Breast epithelium (tissue), 3 donors: Measurements from ENCODE around the gene PSME4.

ENCODE experiments used
- POLR2A ChIP-seq: fragments of 450-650 bp; IDR thresholded peaks from one replicate; pipeline ENCODE4 v1.6.1; 2016; ENCODE audit warnings: antibody characterized with exemption, mild to moderate bottlenecking, moderate library complexity
- POLR2AphosphoS5 ChIP-seq, 3 donors: sonication (generic); formaldehyde crosslinking; IDR thresholded peaks; one replicate each; pipeline ENCODE4 v1.6.1; 2017; ENCODE audit warnings: antibody characterized with exemption in 3 of 3
- TF ChIP-seq, protein P1 (sequence below), 3 donors: fragments of 450-650 bp; IDR thresholded peaks; one replicate each; pipeline ENCODE4 v1.5.1; 2016 to 2017; ENCODE audit warnings: antibody characterized with exemption in 3 of 3, mild to moderate bottlenecking in 3 of 3, moderate library complexity in 3 of 3

DNA sequence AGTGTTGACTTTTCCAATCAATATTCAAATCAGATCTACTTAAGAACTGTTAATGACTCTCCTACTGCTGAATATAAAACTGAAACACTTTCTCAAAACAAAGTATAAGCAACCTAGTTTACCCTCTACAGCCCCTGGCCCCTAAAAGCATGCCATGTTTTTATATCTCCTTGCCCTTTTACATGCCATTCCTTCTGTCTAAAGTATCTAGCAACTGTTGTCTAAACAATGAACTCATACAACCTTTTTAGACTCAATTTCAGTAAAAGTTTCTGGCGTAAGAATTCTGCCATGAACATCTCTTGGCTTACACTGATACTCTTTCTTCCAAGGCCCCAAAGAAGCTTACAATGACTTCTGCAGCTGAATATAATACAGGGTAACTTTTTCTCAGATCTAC, 63.2 kb downstream of the PSME4 start:
- TF ChIP-seq POLR2A = no peak
- TF ChIP-seq, protein P1, sequence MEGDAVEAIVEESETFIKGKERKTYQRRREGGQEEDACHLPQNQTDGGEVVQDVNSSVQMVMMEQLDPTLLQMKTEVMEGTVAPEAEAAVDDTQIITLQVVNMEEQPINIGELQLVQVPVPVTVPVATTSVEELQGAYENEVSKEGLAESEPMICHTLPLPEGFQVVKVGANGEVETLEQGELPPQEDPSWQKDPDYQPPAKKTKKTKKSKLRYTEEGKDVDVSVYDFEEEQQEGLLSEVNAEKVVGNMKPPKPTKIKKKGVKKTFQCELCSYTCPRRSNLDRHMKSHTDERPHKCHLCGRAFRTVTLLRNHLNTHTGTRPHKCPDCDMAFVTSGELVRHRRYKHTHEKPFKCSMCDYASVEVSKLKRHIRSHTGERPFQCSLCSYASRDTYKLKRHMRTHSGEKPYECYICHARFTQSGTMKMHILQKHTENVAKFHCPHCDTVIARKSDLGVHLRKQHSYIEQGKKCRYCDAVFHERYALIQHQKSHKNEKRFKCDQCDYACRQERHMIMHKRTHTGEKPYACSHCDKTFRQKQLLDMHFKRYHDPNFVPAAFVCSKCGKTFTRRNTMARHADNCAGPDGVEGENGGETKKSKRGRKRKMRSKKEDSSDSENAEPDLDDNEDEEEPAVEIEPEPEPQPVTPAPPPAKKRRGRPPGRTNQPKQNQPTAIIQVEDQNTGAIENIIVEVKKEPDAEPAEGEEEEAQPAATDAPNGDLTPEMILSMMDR (IDR thresholded peaks at IDR 0.05) = no peak
- TF ChIP-seq POLR2AphosphoS5 (IDR thresholded peaks at IDR 0.05) = no peak
